GM18502 (cell line): ENCODE measurements around the gene KIF25.
"Not testable (repeated sequence)": the region's sequence is repeated elsewhere in the genome, so short reads cannot be mapped to it uniquely, and the experiment has no call there.

Experiments used
- ATAC-seq: cut with Tn5 transposase; IDR thresholded peaks from one replicate; pipeline ENCODE4 v1.9.1; 2021; ENCODE audit warnings: mild to moderate bottlenecking; ENCODE audit not compliant: unreplicated experiment, poor library complexity

Gene KIF25

DNA sequence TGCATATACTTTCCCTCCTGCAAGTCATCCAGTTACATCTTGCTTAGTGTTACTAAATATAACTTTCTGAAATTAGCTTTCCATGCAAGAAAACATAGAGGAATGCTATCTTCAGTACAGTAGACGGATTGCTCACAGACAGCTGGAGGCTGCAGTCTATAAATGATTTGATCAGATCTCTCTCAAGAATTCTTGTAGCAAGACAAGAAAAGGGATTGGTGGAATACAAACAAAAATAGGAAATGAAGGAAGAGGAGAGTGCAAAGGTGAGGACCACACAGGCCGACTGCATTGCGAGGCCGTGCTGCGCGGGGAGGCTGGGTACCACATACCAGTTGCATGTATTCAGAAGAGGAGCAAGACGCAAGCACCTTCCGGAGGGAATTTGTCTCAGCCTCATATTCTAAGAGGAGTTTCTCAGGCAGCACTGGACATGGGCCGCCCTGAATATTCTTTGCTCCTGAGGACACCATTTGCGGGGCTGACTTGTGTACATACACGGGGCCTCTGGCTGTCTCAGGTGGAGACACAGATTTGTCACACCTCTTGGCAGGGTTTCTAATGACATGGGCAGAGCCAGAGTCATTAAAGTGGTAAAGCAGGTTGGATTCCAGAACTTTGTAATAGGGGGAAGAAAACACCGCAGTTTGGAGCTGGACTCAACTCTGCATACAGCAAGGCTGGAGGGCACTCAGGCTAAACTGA, 22.7 kb upstream of the KIF25 start:
- no peak for ATAC-seq

DNA sequence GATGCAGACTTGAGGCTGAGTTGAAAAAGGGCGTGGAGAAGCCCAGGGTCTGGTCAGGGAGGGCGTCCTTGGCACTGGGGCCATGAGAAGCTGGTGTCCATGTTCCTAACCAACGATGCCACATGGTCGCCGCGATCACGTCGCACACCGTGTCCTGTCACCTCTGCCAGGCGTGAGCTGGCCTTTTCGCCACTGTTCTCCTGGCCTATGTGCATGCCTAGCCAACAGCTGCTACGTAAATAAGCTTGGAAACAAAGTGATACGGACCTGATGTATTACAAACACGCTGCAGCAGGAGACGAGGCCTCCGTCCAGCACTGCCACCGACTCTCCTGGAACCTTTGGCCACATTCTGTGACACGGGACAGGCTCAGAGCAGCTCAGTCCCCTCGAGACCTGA, 22.0 kb upstream of the KIF25 start:
- no peak for ATAC-seq

DNA sequence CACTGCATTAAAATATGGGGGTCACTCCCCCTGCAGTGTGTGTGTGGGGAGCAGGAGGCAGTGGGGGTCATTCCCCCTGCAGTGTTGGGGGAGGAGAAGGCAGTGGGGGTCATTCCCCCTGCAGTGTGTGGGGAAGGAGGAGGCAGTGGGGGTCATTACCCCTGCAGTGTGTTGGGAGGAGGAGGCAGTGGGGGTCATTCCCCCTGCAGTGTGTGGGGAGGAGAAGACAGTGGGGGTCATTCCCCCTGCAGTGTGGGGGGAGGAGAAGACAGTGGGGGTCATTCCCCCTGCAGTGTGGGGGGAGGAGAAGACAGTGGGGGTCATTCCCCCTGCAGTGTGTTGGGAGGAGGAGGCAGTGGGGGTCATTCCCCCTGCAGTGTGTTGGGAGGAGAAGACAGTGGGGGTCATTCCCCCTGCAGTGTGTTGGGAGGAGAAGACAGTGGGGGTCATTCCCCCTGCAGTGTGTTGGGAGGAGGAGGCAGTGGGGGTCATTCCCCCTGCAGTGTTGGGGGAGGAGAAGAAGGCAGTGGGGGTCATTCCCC, 21.3 kb upstream of the KIF25 start:
- ATAC-seq, result not testable (repeated sequence)

DNA sequence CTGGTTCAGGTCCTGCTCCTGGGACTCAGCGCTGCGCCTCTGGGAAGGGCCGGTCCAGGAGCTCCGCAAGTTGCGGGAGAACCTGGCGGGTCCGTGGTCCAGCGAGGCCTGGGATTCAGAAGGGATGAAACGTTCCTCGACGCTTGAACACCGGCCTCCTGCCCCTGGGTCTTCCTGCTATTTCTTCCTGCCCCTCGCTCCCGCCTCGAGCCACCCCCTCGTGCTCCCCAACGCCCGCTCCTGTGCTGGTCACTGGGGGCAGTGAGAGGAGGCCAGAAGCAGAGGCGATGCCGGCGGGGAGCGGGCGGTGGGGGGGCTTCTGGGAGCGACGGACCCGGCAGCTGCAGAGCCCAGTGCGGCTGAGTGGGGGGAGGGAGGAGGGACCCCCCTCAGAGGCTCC, 20.8 kb upstream of the KIF25 start:
- no peak for ATAC-seq

DNA sequence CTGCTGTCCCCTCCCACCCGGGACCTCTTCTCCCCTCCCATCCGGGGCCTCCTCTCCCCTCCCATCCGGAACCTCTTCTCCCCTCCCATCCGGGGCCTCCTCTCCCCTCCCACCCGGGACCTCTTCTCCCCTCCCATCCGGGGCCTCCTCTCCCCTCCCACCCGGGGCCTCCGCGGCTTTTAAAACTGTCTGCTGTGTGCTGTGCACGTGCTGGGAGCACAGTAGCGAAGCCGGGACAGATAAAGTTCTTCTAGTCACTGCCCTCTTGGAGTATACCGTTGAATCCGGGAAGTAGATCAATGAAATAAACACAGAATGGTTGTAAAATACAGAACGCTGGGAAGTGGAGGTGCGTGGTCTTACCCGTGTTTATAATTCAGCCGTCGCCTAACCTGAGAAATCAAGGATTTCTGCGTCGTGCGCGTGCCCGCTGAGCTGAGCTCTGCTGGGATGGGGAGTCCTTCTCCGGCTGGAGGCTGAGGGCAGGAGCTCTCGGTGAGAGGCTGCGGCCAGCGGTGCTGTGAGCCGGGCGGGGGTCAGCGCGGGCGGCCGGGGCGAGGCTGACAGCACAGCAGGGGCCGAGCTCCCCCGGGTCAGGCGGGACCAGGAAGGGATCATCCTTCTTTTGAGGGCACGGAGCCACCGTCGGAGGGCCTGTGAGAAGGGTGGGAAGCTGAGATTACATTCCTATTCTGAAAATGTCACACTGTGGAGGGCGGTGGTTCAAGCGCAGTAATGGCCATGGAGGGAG, 19.6 kb upstream of the KIF25 start:
- ATAC-seq, result no peak

DNA sequence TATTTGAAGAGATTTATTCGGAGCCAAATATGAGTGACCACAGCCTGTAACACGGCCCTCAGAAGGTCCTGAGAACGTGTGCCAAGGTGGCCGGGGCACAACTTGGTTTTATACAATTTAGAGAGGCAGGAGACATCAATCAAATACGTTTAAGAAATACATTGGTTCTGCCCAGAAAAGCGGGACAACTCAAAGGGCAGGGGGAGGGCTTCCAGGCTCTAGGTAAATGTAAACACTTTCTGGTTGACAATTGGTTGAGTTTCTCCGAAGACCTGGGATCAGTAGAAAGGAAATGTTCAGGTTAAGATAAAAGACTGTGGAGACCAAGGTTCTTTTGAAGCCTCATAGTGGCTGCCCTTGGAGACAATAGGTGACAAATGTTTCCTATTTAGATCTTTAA, 18.9 kb upstream of the KIF25 start:
- ATAC-seq, result no peak

DNA sequence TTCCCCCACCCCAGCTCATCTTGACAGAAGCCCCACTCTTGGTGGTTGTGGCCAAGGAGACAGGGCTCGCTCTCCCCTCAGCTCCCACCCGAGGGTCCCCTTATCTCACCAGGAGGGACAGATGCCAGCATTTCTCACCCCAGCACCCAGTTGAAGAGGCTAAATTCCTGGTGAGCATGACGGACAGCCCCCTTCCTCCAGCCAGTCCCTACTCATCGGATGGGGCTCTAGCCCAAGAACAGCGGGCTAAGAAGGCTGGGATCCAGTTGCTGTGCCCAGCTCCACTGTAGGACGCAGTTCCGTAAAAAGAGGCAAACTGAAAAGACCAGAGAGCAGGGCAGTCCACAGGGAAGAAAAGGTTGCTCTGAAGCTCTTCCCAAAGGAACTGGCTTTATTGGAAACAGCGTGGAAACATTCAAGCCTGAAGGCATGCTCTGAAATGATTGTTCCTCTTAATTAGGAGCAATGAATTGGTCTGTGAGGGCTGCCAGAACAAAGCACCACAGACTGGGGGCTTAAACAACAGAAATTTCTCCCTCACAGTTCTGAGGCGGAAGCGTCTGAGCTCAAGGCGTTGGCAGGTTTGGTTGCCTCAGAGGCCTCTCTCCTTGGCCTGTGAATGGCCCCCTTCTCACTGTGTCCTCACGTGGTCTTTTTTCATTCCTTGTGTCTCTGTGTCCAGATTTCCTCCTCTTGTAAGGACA, 17.9 kb upstream of the KIF25 start:
- ATAC-seq, result no peak

DNA sequence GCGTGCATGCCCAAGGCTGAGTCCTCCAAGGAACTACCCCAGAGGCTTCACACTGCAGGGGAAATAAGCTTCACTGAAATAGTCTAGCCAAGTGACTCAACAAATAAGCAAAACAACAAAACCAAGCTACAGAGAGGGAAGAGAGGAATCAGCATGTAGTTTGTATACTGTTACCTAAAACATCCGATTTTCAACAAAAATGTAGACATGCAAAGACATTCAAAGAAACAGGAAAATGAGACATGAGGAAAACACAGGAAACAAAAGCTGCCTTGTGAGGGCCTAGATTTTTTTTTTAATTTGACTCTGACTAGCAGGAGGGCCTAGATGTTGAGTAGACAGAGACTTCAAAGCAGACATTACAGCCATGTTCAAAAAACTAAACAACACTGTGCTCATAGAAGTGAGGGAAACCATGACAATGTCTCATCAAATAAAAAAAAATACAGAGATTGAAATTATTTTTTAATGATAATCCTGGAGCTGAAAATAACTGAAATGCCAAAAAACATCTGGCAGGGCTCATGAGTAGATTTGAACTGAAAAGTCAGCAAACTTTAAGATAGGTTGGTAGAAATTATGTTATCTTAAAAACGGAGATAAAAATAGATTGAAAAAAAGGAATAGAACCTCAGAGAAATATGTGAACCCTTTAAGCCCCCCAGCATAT, 16.4 kb upstream of the KIF25 start:
- no peak for ATAC-seq

DNA sequence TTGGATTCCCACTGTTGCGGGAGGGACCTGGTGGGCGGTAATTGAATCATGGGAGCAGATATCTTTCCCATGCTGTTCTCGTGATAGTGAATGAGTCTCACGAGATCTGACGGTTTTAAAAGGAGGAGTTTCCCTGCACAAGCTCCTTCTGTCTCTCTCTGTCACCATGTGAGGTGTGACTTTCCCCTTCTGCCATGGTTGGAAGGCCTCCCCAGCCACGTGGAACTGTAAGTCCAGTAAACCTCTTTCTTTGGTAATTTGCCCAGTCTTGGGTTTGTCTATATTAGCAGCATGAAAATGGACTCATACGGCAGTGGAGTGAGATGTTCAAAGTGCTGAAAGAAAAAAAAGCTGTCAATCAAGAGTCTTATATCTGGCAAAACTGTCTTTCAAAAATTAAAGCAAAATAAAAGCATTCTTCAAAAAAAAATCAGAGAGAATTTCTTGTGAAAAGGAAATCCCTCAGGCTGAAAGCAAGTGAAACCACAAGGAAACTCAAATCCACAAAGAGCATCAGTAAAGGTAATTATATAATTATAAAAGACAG, 15.5 kb upstream of the KIF25 start:
- ATAC-seq, result no peak

DNA sequence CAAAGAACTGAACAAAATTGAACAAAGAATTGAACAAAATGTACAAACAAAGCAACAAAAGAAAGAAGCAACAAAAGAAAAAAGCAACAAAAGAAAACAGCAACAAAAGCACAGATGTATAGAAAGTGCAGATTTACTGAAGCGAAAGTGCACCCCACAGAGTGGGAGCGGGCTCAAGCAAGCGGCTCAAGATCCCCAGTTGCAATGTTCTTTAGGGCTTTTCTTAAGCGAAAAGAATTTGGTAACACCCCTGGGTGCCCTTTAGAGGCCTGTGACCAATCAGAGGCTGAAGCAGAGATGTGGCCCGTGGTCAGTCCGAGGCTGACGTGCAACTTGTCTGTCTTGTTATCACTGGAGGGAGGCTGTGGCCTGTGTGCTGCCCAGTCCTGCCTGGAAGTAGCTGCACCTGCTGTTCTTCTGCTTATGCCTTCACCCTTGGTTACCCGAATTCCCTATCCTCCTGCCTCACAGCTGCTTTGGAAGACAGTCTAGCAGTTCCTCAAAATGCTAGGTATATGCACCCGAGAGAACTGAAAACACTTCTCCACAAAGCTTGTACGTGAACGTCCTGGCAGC, 13.2 kb upstream of the KIF25 start:
- ATAC-seq, result no peak

DNA sequence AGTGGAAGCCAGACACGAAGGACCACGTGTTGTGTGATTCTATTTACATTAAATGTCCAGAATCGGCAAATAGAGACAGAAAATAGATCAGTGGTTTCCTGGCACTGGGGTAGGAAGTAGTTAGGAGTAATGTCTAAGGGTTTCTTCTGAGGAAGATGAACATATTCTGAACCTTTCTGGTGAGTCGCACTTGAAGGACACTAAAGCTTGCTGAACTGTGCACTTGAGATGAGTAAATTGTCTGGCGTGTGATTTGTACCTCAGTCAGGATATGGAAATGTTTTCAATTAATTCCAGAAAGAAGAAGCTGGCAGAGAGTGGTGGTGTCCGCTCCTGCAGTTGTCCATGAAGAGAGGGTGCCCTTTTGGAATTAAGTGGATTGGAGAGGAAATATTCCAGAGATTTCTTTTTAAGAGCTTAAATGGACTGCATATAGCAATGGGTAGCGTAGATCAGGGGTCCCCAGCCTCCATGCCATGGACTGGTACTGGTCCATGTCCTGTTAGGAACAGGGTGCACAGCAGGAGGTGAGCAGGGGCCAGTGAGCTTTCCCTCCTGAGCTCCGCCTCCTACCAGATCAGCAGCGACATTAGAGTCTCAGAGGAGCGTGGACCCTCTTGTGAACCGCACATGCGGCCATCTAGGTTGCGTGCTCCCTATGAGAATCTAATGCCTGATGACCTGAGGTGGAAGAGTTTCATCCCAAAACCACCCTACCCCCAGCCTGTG, 12.4 kb upstream of the KIF25 start:
- ATAC-seq, result no peak

DNA sequence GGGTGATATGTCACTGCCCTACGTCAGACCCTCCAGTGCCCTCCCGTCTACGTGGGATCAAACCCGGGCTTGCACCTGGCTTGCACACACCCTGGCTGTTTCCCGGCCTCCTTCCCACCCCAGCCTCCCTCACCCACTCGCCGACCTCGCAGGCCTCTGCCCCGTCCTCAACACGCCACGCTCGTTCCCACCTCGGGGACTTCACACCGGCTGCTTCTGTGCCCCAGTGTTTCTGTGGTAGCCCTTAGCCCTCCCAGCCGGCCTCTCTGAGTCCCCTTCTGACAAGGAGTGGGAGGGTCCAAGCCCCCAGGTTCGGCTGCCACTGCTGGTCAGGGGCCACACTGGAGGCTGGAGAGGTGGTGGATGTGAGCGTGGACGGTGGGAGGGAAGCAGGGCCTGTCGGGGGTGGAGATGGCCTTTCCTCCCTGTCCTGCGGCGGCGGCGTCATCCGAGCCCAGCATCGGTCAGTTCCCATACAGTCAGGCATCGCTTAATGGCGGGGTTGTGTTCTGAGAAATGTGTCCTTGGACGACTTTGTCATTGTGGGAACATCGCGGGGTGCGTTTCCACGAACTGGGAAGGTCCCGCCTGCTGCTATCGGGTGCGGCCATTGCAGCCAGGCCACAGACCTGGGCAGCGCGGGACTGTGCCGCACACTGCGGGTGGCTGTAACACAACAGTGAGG, 11.4 kb upstream of the KIF25 start:
- ATAC-seq, result no peak

DNA sequence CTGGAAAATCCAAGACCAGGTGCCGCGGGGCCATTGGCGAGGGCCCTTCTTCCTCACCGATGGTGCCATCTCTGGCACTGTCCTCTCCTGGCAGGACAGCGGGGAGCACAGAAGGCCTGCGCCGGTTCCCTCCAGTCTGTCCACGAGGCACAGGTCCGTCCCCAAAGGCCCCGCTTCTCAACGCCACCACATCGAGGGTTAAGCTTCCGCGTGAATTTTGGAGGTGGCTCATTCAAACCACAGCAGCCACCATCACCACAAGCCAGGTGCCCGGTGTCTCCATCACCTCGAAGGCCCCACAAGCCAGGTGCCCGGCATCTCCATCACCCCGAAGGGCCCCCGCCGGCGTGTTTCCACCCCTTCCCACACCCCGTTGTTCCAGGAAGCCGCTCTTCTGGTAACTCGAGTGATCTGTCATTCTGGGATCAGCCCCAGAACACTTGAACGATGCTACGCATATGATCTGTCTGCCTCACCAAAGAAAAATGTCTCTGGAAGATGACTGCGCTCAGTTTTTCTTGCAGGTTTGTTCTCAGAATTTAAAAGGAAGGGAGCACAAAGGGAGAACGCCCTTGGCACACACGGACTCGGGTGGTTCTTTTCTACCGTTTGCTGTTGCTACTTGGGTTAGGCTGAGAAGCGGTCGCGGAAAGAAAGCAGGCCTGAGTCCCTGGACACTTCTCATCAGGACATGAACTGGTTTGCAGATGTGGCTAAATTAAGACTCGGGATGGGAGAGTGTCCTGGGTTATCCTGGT, 9.9 kb upstream of the KIF25 start:
- no peak for ATAC-seq

DNA sequence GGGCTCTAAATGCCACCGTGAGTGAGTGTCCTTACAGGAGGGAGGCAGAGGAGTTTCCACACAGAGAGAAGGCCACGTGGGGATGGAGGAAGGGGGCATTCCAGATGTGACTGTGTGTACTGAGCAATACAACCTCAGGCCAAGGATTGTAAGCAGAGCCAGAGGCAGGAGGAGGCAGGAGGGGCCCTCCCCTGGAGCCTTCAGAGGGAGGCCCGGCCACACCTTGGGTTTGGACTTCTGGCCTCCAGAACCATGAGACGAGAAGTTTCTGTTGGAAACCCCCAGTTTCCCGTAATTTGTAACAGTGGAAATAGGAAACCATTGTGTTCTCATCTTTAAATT, 9.3 kb upstream of the KIF25 start:
- no peak for ATAC-seq

DNA sequence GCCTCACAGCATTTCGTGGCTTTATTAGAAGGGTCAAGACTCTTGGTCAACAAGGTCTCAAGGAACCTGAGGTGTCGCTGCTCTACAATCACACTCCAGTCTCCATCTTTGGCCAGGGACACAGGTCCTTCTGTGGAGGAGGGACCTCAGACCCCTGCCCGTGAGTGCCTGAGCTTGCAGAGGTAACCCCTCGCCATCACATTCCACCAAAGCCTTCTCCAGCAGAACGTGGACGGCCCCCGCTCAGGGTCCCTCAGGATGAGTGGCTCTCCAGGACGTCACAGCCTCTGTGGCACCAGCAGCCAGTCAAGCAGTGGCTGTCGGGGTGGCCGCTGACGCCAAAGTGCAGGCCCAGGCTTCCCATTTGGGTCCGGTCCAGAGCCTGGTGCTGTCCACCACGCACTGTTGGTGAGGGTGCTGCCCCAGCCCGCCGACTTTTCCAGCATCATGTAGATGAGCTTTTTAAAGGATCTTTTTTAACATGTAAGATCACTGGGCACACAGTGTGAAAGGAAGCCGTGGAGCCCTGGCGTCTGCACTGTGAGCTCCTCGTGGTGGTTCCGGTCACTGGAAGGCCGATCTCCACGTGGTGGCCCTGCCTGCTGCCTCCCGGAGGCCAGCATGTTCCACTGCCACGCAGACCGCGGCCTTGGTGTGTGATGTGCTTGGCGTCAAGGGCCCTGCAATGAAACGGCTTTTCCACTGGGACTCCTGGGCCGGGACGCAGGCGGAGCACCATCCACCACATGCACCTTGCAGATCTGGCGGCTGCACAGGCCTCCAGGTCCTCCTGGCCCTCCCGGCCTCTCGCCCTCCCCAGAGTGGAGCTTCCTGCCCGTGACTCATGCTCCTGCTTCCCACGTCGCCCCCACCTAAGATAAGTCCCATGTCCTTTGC, 8.3 kb upstream of the KIF25 start:
- no peak for ATAC-seq

DNA sequence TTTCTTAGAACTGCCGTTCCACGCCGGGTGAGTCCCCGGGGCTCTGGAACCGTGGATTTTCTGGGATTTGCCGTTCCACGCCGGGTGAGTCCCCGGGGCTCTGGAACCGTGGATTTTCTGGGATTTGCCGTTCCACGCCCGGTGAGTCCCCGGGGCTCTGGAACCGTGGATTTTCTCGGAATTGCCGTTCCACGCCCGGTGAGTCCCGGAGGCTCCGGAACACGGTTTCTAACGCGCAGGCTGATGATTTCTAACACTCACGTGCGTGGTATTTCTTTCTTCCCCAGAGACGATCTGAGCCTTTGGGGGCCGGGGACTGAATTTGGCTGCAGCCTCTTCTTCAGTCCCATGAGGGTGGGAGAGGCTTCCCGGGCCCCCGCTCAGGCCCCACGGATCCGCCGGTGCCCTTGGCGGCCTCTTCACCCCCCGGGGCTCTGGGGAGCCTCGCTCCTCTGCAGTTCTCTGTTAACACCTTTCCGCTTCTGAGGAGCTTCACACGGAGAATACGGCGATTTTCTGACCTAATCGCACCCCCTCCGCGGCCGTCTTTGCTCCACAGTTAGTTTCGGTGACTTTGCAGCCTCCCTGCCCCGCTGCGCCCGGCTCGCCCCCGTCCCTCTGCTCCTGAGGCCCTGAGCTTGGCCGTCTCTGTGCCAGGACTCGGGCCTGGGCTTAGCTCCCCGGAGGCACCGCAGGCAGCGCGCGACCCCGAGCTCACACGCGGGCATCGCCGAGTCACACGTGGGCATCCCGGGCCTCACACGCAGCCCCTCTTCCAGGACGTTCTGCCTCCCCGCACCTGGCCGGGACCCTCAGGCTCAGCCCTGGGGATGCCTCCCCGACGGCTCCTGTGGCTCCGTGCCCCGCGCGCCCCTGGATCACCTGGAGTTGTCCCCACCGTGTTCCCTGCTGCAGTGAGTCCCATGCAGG, 7.2 kb upstream of the KIF25 start:
- ATAC-seq, result no peak
